D721Med (cell line): ENCODE measurements around the gene FXYD2.

Source experiments
- DNase-seq: peaks from one replicate; pipeline ENCODE4 v3.0.0; 2011; ENCODE audit warnings: low spot score; ENCODE audit not compliant: insufficient read length
- FAIRE-seq: peaks from 2 replicates; lab custom pipeline; 2011; peaks lifted over from hg19 to GRCh38; lab: Jason Lieb, UNC
- TF ChIP-seq, protein P1 (sequence below): IDR thresholded peaks from 2 replicates; pipeline ENCODE4 v1.5.1; 2012; ENCODE audit warnings: mild to moderate bottlenecking, control low read depth; ENCODE audit not compliant: insufficient read depth; ENCODE audit errors: missing control alignments

FXYD2 gene

DNA sequence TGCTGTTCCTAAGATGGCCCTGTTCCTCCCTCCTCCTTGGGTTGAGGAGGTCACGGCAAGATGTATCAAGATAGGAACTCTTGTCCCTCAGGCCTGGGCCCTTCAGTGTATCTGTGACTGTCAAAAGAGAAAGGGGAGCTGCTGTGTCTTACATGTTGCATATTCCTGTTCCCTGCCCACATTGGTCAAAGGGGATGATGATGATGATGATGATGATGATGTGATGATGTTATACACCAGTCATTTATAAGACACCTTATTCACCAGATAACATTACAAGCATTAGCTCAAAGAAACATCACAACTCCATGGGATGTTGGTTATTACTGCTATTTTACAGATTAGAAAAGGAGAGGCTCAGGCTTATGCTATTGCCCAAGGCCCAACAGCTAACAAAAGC is 38.2 kb upstream of the FXYD2 start:
- TF ChIP-seq, protein P1, sequence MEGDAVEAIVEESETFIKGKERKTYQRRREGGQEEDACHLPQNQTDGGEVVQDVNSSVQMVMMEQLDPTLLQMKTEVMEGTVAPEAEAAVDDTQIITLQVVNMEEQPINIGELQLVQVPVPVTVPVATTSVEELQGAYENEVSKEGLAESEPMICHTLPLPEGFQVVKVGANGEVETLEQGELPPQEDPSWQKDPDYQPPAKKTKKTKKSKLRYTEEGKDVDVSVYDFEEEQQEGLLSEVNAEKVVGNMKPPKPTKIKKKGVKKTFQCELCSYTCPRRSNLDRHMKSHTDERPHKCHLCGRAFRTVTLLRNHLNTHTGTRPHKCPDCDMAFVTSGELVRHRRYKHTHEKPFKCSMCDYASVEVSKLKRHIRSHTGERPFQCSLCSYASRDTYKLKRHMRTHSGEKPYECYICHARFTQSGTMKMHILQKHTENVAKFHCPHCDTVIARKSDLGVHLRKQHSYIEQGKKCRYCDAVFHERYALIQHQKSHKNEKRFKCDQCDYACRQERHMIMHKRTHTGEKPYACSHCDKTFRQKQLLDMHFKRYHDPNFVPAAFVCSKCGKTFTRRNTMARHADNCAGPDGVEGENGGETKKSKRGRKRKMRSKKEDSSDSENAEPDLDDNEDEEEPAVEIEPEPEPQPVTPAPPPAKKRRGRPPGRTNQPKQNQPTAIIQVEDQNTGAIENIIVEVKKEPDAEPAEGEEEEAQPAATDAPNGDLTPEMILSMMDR, result no peak
- FAIRE-seq, result no peak
- no peak for DNase-seq

DNA sequence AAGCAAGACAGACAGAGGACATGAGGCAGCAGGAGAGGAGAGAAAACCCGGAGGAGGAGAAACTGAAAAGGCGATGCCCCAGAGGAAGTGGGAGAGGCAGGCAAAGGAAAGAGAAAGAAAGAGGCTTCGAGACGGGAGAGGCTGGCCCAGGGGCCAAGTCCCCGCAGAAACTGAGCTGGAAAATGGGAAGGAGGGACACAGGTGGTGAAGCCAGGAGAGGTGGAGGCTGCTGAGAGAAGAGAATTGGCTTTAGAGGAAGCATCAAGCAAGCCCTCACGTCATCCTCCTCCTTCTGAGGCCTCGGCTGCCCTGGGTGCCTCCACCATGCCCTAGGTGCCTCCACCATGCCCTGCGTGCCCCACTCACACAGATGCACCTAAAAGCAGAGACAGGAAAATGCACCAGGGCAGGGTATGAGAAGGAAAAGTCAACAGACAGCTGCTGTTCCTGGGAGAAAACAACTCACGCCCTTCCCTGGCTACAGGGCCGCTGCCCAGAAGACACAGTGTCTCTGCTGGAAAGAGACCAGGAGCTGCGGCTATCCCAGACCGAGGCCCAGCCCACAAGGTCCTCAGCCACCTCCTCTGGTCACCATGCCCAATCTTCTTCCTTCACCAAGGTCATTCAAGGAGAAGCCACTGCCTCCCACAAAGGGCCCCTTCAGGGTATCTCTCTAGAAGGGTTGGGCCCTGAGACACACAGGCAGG is 37.6 kb upstream of the FXYD2 start:
- DNase-seq (no peak), FAIRE-seq (no peak)
- TF ChIP-seq, protein P1, result no peak

DNA sequence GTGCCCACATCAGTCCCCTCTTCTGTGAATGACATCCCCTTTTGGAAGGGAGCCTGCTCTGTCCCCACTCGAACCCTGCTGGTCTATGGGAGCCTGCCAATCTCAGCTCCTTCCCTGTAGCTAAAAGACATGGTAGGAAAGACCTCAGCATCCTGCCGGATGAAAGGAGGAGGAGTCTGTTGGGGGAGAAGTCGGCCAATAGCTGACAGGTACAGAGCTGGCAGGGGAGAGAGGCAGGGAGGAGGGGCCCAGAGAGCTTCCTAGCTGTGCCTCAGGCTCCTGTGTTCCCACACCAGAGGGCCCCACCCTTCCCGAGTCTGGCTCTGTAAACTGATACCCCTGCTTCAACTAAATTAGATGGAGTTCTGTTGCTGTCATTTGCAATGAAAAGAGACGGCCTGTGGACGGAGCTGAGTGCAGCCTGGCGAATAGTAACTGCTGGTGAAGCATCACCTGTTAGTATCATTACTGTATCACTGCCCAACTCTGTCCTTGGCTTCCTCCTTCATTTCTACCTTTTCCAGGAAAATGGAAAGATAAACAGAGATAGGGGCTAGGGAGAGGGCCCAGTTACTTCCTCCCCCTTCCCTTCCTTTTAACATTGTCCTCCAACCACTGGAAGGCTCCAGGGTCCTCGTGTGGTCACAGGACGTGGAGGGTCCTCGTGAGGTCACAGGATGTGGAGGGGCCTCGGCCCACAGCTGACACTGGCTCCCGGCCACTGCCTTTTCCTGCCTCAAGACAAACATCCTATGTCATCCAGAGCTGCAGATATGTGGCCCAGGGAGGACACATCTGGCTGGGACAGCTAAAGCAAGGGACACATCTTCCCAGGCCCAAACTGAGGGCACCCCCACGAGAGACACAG is 36.8 kb upstream of the FXYD2 start:
- TF ChIP-seq, protein P1, result no peak
- FAIRE-seq, result no peak
- no peak for DNase-seq

DNA sequence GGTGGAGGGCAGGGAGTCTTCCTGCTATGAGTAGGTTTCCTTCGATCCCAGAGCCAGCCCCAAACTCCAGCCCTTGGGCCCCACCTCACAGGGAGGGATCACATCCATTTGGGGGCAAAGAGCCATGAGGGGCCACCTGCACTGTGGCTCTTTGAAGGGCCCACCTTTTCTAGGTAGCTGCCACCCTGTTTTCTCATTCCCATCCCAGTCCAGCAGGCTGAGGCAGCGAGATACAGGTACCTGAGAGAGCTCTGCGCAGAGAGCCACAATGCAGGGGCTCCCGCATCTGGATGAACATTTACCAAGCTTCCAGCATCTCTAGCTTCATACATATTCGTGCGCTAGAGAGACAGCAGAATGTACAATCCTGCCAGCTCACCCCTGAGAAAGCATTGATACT is 35.6 kb upstream of the FXYD2 start:
- TF ChIP-seq, protein P1, result no peak
- FAIRE-seq, result no peak
- DNase-seq, result no peak

DNA sequence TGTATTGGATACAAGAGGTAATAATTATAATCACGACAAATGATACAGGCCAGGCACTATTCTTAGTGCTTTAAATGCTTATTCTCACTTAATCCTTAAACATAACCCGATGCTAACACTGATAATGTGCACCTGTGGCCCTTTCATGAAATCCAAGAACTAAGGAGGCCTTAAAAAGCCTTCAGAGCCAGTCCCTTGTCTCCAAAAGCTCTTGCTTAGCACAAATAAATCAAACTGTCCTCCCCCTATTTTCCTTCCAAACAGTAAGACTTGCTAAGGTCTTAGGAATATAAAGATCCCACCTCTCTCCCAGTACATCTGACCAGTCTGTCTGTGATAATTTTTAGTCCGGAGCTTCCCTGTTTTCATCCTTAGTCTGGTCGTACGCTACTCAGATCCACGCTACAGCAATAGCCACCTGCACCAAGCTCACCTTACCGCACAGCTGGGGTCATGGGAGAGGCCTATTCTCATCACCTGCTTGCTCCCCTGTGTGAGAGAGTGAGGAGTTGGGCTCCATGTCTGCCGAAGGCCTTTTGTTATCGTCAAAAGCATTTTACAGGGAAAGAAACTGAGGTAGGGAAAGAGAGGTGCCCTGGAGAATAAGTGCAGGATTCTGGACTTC is 35.1 kb upstream of the FXYD2 start:
- no peak for DNase-seq
- FAIRE-seq, result no peak
- TF ChIP-seq, protein P1, result no peak

DNA sequence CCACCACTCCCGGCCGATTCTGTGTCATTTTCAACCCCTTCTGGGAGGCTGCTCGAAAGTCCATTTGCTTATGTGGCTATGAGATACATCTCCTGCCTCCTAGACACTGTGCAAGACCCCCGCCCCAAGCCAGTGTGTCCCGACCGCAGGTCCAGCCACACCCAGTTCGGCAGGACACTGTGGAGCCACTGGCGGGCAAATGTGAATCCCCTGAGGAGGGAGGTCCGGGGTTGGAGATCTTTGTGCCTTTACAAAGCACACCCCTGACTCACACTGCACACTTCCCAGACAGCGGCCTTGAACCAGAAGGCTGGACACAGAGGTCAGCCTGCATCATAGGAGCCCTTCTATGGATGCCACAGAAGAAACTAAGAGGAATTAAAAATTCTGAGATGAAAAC is 34.5 kb upstream of the FXYD2 start:
- TF ChIP-seq, protein P1, result no peak
- FAIRE-seq, result no peak
- no peak for DNase-seq
